GM18526 (cell line): ENCODE data around the gene MPP2.

Experiments
- POLR2A ChIP-seq: IDR thresholded peaks from 3 replicates; pipeline ENCODE4 v1.6.1; 2011; ENCODE audit not compliant: insufficient read length; ENCODE audit errors: extremely low read depth

MPP2 gene

DNA sequence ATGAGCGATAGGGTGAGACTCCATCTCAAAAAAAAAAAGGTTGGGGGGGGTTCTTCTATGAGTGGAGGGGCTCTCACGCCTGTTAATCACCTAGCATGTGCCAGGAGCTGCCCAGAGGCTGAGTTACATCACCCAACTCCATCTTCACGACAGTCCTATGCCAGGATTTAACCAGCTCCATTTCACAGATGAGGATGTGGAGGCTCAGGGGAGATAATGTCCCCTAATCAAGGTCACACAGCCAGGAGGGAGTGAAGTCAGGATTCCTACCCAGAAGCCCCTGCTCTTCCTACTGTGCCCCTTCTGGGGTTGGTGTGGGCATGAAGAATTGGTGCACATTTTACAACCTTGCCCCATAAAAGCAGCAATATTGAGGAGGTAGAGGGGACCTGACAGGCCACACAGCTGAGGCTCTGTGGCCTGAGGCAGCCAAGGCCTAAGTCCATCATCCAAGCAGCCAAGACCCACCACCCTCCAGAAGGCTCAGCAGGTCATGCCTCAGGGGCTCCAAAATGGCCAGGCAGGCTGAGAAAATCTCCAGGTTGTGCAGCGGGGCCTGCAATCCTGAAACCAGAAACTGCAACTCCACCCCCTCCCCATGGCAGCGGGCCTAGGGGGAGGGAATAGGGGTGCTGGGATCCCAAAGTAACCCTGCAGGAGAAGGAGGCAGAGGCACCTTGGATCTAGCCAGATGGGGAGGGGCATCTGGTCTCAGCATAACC, 28.0 kb upstream of the MPP2 start:
- TF ChIP-seq POLR2A = no peak

DNA sequence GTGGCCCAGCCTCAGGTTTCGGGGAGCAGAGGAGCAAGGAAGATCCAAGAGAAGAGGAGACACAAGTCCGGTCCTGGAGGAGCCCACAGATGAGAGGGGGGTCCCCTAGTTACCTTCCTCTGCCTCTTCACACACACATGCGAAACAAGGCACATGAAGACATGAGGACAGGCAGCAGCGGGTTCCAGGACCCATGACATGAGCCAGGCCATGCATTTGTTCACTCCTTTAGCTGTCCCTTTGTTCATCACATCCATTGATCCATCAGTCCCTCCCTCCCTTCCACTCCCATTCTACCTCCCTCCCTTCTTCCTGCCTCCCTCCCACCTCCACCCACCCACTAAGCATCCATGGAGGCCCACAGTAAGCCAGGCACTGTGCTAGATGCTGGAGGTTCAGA, 25.6 kb upstream of the MPP2 start:
- TF ChIP-seq POLR2A = no peak

DNA sequence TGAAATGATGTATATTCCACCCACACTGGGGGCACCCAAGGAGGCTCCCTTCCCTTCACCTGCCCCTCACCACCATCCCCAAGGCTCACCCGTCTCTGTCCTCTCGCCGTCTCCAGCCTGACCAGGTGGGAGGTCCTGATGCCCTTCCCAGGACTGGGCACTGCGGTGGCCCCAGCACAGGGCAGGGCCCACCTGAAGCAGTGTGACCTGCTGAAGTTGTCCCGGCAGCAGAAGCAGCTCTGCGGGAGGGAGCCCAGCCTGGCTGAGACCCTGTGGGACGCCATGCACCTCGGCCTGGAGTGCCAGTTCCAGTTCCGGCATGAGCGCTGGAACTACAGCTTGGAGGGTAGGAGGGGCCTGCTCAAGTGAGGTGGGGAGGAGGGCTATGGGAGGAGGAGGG, 25.0 kb upstream of the MPP2 start:
- TF ChIP-seq POLR2A = no peak

DNA sequence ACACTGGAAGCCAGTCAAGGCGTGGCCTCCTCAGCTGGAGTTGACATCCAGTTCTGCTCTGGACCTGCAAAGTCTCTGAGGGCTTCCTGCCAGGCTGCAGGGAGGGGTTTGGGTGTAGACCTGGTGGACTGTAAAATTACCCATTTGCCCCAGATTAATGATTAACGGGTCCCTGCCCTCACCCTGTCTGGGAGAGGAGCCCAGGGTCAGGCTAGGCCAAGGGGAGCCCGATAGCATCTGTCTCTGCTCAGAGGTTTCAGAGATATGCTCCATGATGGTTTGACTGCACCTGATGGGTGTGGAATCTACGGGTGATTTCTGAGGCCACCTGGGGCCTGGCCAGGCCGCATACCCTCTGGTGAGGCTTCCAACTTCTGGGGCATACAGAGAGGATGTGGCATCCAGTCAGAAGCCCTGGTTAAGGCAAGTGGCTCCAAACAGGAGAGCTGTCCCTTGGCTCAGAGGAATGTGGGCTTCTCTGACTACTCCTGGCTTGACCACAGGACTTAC, 23.8 kb upstream of the MPP2 start:
- TF ChIP-seq POLR2A = no peak

DNA sequence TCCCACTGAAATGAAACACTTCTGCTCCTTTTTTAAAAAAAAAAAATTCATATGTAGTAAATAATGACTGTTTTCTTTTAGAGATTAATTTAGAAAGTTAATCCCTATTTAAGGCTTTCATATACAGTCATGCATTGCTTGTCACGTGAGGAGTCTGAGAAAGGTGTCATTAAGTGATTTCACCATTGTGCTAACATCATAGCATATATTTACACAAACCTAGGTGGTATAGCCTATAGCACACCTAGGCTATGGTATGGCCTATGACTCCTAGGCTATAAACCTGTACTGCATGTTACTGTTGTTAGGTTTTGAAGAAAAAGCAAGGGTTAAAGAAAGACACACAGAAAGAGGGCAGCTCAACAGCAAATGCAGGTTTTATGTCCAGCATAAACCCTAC, 21.3 kb upstream of the MPP2 start:
- no peak for TF ChIP-seq POLR2A

DNA sequence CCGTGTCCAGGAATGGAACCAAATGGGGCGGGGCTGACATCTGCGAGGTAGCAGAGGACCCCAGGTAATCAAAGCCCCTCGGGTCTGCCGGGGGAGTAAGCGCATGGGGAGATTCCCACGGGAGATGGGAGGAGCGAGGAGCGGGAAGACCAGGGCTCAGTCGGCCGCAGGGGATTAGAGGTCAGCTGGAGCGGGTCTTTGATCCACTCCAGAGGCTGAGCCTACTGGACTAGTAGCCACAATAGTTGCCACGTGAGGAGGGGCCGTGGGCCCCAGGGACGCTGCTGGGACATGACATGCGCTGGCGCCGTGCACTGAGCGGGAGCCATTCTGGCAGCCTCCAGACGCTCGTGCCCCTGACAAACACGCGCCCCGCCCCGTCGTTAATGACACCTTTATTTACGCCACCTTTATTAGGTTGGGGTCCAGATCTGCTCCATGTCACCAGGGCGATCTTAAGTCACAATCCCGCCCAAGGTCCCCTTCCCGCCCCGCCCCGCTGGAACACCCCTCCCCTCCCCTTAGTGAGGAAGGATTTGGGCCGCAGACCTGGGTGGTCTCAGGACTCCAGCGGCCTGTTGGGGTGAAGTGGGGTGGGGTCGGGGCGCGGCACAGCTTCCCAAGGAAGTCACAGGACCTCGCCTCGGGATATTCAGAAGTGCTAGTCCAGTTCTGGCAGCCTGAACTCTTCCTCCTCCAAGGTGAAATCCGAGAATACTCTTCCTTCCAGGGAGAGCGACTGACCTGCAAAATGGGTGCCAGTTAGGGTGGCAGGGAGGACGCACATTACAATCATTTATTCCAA, 19.9 kb upstream of the MPP2 start:
- TF ChIP-seq POLR2A = no peak

DNA sequence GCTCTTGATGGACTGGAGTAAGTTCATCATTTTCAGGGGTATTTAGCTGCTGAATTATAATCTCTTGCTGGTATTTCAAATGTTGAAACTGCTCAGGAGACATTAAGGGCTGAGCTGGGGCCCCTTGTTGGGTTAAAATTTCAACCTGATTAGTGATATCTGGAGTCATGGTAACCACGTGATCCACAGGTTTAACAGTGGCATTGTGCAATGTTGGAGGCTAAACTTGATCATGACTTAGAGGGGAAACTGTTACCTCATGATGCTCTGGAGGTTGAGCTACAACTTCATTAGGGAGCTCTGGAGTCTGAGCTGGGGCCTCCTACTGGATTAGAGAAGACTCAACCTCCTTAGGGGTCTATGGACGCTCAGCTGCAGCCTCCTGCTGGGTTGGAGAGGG, 17.2 kb upstream of the MPP2 start:
- no peak for TF ChIP-seq POLR2A

DNA sequence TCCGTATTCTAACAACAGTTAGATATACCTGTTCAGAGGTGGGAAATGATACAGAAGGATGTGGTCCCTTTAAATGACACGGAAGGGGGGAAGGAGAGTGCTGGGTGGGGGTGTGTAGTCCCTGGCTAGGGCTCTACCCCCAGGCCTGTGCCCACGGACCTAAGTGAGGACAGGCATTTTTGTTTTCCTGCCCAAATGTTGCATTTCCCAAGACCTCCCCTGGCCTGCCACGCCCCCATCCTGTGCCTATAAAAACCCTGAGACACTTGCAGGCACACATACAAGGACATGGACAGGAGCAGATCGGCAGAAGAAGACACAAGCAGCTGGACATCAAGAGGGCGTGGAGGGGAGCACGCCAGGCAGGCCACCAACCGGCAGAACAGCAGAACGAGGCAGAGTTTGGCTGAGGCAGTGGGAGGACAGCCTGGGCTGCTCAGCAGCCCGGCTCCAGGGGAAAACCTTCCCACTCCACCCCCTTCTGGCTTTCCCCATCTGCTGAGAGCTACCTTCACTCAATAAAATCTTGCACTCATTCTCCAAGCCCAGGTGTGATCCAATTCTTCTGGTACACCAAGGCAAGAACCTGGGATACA, 13.3 kb upstream of the MPP2 start:
- TF ChIP-seq POLR2A = no peak

DNA sequence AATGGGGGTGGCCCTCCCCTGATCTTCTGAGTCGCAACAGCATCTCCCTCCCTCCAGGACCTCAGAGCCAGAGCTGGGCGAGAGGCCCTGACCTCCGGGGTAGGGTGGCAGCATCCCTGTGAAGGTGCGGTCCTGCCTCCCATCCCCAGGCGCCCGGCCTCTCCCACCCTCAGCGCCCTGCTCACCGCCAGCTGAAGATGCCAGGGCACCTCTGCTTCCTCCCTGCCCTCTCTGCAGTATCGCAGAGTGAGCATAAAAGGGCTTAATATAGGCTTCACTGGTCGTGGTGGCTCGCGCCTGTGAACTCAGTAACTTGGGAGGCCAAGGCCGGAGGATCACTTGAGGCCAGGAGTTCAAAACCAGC, 10.7 kb upstream of the MPP2 start:
- TF ChIP-seq POLR2A = no peak

DNA sequence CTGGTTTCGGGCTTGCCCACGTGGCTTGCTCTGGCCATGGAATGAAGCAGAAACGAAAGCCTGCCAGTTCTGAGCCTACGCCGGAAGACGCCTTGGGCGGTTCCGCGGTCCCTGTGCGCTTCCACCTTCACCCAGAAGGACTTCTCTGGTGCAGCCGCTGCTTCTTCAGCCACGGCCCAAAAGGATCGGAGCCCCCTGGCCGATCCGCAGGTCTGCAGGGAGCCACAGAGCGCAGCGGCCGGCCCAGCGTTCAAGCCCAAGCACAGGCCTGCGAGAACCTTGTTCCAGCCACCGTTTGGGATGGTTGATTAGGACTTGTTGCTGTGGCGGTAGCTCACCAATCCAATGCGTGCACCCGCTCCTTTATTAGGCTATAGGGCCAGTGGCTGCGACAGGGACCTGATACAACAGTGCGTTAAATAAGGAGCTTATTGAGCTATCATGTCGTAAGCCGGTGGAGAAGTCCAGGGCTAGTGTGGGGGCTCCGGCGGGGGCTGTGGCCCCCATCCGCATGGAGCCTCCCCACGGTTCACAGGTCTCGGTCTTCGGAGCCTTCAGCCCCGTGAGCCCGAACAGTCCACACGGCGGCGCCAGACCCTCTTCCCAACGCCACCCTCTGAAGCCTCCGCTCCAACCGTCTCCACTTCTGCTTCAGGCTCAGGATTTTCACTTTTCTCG, 10.2 kb upstream of the MPP2 start:
- TF ChIP-seq POLR2A = peak; percentile 60

DNA sequence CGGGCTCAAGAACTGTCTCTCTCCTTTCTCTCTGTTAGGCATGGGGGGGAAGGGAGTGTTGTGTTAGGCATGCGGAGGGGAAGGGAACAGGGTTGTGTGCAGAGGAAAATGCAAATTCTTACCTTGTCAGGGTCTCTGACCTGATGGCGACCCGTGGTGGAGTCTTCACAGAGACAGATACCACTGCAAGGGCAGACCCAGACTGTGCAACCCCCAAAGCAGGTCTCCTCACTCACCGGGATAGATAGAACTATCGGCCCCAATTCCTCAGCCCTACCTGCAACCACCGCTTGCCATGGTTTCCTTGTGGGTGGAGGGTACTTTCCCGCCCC, 9.6 kb upstream of the MPP2 start:
- no peak for TF ChIP-seq POLR2A

DNA sequence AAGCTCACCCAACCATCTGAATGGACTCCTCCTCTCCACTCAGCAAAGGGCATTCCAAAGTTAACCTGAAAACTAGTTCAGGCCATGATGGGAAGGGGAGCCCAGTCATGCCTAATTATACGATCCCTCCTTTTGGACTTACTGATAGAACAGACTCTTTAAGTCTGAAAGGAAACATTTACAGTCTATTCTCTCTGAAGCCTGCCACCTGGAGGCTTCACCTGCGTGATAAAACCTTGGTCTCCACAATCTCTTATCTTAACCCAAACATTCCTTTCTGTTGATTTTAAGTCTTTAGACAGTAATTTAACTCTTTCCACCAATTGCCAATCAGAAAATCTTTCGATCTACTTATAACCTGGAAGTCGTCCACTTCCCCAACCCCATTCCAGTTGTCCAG, 9.0 kb upstream of the MPP2 start:
- TF ChIP-seq POLR2A = no peak

DNA sequence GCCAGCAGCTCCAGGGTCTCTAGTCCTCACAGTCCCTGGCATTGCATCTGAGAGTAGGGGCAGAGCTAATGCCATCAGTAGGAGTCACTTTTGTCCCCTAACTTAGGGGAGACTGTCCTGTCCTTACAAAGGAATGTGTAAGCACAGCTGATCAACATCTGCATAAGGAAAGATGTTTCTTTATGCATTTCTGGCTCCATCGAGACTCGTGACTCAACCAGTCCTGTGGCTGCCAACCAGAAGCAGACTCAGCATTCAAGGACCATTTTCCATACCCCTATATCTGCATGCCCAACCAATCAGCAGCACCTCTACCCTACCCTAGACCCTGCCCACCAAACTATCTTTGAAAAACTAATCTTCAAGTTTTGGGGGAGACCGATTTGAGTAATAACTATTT, 8.2 kb upstream of the MPP2 start:
- no peak for TF ChIP-seq POLR2A

DNA sequence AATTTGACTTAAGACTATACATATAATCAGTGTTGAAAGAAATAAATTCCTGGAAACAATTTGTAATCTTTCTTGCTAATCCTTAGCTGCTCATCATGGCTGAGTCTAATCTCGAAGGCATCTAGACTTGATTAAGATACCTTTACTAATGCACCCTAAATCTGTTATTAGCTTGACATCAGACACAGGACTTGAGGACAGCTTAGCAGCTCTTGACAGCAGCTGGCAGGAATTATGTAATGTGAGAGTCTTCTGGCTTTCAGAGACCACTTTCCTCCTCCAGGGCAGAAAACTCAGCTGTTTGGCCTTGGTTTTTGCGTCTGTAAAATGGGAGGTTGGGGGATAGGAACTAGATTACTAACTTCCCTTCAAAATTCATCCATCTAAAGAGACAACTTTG, 7.1 kb upstream of the MPP2 start:
- no peak for TF ChIP-seq POLR2A

DNA sequence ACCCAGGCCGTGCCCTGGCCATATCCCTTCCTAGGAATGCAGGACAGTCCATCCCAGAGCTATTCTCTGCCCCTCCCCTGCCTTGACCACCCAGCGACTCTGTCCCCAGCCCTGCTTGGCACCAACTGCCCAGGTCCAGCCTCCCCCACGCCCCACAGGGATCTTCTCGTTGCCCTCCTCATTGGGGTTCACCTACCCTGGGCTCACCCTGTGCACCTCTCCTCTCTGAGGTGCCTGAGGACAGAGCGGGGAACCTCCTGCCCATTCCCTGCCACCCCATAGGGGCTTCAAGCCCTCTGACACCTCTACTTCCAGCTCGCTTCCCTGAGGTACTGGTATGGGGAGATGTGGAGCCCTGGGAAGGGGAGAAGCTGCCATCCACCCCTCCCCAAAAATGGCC, 6.2 kb upstream of the MPP2 start:
- TF ChIP-seq POLR2A = no peak
